Glutamatergic neuron (in vitro differentiated cells): Measurements from ENCODE around the gene ABHD4. TPM values are rescaled to one million over a fixed set of nuclear protein-coding genes. Genes with fewer than 3 reads are reported as not detected.
A peak's percentile ranks its signal among the peaks of the same experiment; 100 is the strongest.

Experiments used
- DNase-seq: peaks from one replicate; pipeline ENCODE4 v3.0.0; 2022
- H3K27ac Mint-ChIP-seq: one replicate; pipeline ENCODE4 v1.8.0; 2020; ENCODE audit warnings: mild to moderate bottlenecking, mixed read lengths, inconsistent platforms; ENCODE audit not compliant: unreplicated experiment
- H3K27me3 Mint-ChIP-seq: one replicate; pipeline ENCODE4 v1.8.0; 2020; ENCODE audit warnings: mild to moderate bottlenecking, moderate library complexity, mixed read lengths, inconsistent platforms; ENCODE audit not compliant: unreplicated experiment
- H3K36me3 Mint-ChIP-seq: one replicate; pipeline ENCODE4 v1.8.0; 2020; ENCODE audit warnings: mild to moderate bottlenecking, mixed read lengths, inconsistent platforms; ENCODE audit not compliant: unreplicated experiment
- H3K4me1 Mint-ChIP-seq: one replicate; pipeline ENCODE4 v1.8.0; 2020; ENCODE audit warnings: mild to moderate bottlenecking, low read depth, mixed read lengths, inconsistent platforms; ENCODE audit not compliant: unreplicated experiment
- H3K4me3 Mint-ChIP-seq: one replicate; pipeline ENCODE4 v1.8.0; 2020; ENCODE audit warnings: mild to moderate bottlenecking, mixed read lengths, inconsistent platforms; ENCODE audit not compliant: unreplicated experiment
- H3K9me3 Mint-ChIP-seq: one replicate; pipeline ENCODE4 v1.8.0; 2020; ENCODE audit warnings: mild to moderate bottlenecking, moderate library complexity, mixed read lengths, inconsistent platforms; ENCODE audit not compliant: unreplicated experiment
- total RNA-seq: library from RNA; stranded (reverse); fragmentation: NEBNext Ultra II Directional; extraction: Animal tissue kit (Norgen Biotek cat#: 25700); gene quantifications from one replicate; pipeline ENCODE4 v1.2.1, GENCODE V29; 2021; ENCODE audit not compliant: unreplicated experiment
- TF ChIP-seq, protein P1 (sequence below): fragments of 200-600 bp; sonication (generic); IDR thresholded peaks from one replicate; pipeline ENCODE4 v1.5.0; 2021; ENCODE audit not compliant: partially characterized antibody, unreplicated experiment

Gene ABHD4
- total RNA-seq, 1 donor from 2014 or later: 8.1 TPM

GRCh38 chr14:22558221-22558913 is 39.7 kb upstream of the ABHD4 start:
- Mint-ChIP-seq H3K4me1 (no peaks in the 10 kb centered on the region), H3K36me3 (no peaks in the 10 kb centered on the region), H3K4me3 (no peak overlapping the region), H3K27me3 (peaks cover 4% of the 10 kb centered on the region), H3K9me3 (peaks cover 4% of the 10 kb centered on the region), H3K27ac (no peak overlapping the region)
- peak; percentile 41 for DNase-seq
- TF ChIP-seq, protein P1, sequence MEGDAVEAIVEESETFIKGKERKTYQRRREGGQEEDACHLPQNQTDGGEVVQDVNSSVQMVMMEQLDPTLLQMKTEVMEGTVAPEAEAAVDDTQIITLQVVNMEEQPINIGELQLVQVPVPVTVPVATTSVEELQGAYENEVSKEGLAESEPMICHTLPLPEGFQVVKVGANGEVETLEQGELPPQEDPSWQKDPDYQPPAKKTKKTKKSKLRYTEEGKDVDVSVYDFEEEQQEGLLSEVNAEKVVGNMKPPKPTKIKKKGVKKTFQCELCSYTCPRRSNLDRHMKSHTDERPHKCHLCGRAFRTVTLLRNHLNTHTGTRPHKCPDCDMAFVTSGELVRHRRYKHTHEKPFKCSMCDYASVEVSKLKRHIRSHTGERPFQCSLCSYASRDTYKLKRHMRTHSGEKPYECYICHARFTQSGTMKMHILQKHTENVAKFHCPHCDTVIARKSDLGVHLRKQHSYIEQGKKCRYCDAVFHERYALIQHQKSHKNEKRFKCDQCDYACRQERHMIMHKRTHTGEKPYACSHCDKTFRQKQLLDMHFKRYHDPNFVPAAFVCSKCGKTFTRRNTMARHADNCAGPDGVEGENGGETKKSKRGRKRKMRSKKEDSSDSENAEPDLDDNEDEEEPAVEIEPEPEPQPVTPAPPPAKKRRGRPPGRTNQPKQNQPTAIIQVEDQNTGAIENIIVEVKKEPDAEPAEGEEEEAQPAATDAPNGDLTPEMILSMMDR: no peak

DNA sequence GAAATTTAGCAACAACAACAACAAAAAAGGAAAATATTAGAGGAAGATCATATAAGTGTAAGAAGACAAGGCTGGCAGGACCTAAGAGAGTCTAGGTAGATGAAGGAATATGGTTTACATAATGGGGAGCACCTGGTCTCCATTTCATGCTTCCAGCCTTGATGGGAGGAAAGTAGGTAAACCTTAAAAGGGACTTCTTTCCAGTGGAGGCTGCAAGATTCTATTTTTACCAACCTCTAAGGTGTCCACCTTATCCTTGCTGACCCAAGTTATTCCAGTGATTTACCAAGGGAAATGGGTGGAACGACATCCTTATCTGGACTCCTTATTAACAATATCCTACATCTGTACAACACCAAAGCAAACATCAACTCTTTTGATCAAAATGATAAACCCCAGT is 39.1 kb upstream of the ABHD4 start:
- peaks cover 4% of the 10 kb centered on the region for H3K27me3 Mint-ChIP-seq
- no peaks in the 10 kb centered on the region for H3K4me1 Mint-ChIP-seq
- no peak overlapping the region for H3K27ac Mint-ChIP-seq
- H3K4me3 Mint-ChIP-seq: no peak overlapping the region
- no peaks in the 10 kb centered on the region for H3K36me3 Mint-ChIP-seq
- TF ChIP-seq, protein P1: no peak
- H3K9me3 Mint-ChIP-seq: peaks cover 4% of the 10 kb centered on the region
- no peak for DNase-seq

DNA sequence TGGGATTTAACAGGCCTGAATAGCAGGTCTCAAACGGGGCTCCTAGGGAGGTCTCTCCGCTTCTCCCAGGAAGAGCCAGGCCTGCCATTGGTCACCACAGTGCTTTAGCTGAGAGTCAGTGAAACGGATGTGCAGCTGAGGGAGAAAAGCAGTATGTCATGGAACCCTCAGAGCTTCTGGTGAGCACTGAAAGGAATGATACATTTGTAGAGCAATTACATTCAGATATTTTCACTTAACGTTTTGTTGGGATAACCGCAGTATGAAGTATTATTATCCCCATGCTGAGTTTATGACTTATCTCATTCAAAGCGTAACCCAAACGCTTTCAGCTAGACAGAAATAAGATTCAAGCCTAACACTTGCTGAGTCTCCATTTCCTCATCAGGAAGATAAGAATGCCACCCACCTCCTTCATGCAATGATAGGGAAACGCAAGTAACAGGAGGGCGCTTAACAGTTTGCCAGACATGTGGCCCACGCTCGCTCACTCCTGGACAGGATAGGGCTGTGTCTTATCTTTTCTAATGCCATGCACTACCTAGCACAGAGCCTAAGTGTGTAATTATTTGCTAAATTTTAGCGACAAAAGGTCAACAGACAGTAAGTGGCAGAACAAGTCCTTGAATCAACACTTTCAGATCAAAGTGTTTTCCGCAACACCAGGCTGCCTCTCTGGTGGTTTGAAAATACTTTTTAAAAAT is 37.3 kb upstream of the ABHD4 start:
- TF ChIP-seq, protein P1: no peak
- Mint-ChIP-seq H3K4me3 (no peak overlapping the region), H3K9me3 (peaks cover 4% of the 10 kb centered on the region), H3K27me3 (peaks cover 4% of the 10 kb centered on the region), H3K36me3 (no peaks in the 10 kb centered on the region), H3K4me1 (no peaks in the 10 kb centered on the region), H3K27ac (no peak overlapping the region)
- no peak for DNase-seq

- Mint-ChIP-seq H3K36me3 (no peaks in the 10 kb centered on the region), H3K4me1 (no peaks in the 10 kb centered on the region), H3K27me3 (peaks cover 4% of the 10 kb centered on the region), H3K4me3 (no peak overlapping the region), H3K9me3 (peaks cover 4% of the 10 kb centered on the region), H3K27ac (no peak overlapping the region)
- no peak for DNase-seq
- TF ChIP-seq, protein P1: no peak
Measured at GRCh38 chr14:22561366-22561660, 36.8 kb upstream of the ABHD4 start.
